Ascending aorta (tissue), 2 donors: ENCODE data around the gene LZTS2. TPM values are rescaled to one million over a fixed set of nuclear protein-coding genes. Genes with fewer than 3 reads are reported as not detected.

ENCODE experiments used
- DNase-seq, 2 donors: peaks; one replicate each; pipeline ENCODE4 v3.0.0-alpha.2; 2019; ENCODE audit warnings: low spot score in 2 of 2
- H3K27ac ChIP-seq, 2 donors: fragments of 200-600 bp; sonication (generic); one replicate each; pipeline ENCODE4 v1.5.1; 2016 to 2017; ENCODE audit warnings: mild to moderate bottlenecking in 1 of 2
- H3K27me3 ChIP-seq: fragments of 200-600 bp; sonication (generic); one replicate; pipeline ENCODE4 v1.5.1; 2017
- H3K36me3 ChIP-seq, 2 donors: fragments of 200-600 bp; sonication (generic); one replicate each; pipeline ENCODE4 v1.5.1; 2016
- H3K4me1 ChIP-seq, 2 donors: fragments of 200-600 bp; sonication (generic); one replicate each; pipeline ENCODE4 v1.5.1; 2016 to 2017; ENCODE audit warnings: mild to moderate bottlenecking in 1 of 2
- H3K4me3 ChIP-seq, 2 donors: fragments of 200-600 bp; sonication (generic); one replicate each; pipeline ENCODE4 v1.5.1; 2016 to 2017; ENCODE audit warnings: mild to moderate bottlenecking in 1 of 2
- H3K9me3 ChIP-seq, 2 donors: fragments of 200-600 bp; sonication (generic); one replicate each; pipeline ENCODE4 v1.5.1; 2016
- CTCF ChIP-seq, 3 experiments: fragments of 200-600 bp in 2 of 3; fragments of 450-650 bp in 1 of 3; sonication (generic) in 2 of 3; IDR thresholded peaks; one replicate each; pipeline ENCODE4 v1.5.1; 2016 to 2019; ENCODE audit warnings: antibody characterized with exemption in 3 of 3, mild to moderate bottlenecking in 1 of 3, moderate library complexity in 1 of 3
- intact Hi-C: fragments of 100-400 bp; cut with DNase I; formaldehyde crosslinking; loops from one replicate; pipeline ENCODE4 v1.15.1; 2023
- total RNA-seq: library from RNA; depleted of rRNA; stranded (reverse); fragments of >200 nt; gene quantifications from one replicate; pipeline ENCODE4 v1.1.0, GENCODE V29; 2016

The LZTS2 gene
- total RNA-seq, 1 donor from 2014 or later = 169 TPM

GRCh38 chr10:101052285-101052684 is 52.7 kb downstream of the LZTS2 start:
- intact Hi-C loops = loop anchor here (2.0 kb wide), 1 partner anchor 15 kb away; no protein-coding TSS in a partner anchor
- H3K36me3 ChIP-seq = no peaks in the 10 kb centered on the region
- peak in 1 of 3 experiments; percentile 11 for TF ChIP-seq CTCF (IDR thresholded peaks at IDR 0.05)
- no peak overlapping the region for H3K4me3 ChIP-seq
- H3K27me3 ChIP-seq = peaks cover 25% of the 10 kb centered on the region
- no peaks in the 10 kb centered on the region for H3K9me3 ChIP-seq
- peak; percentile 52 to 81 for DNase-seq
- H3K27ac ChIP-seq = peak overlapping the region in 1 of 2 donors; percentile 68
- H3K4me1 ChIP-seq = peaks cover 8 to 11% of the 10 kb centered on the region in 2 donors

- no peak for TF ChIP-seq CTCF (IDR thresholded peaks at IDR 0.05)
- Histone ChIP-seq H3K9me3 (no peaks in the 10 kb centered on the region), H3K27ac (no peak overlapping the region), H3K4me1 (peaks cover 8 to 11% of the 10 kb centered on the region in 2 donors), H3K36me3 (no peaks in the 10 kb centered on the region), H3K27me3 (peaks cover 17% of the 10 kb centered on the region), H3K4me3 (no peak overlapping the region)
- DNase-seq = no peak
- intact Hi-C loops = loop anchor here (2.0 kb wide), 1 partner anchor 13 kb away; no protein-coding TSS in a partner anchor
Observed at GRCh38 chr10:101053516-101053915, 53.9 kb downstream of the LZTS2 start.

- no peak for TF ChIP-seq CTCF (IDR thresholded peaks at IDR 0.05)
- intact Hi-C loops = no loop called here
- no peak overlapping the region for H3K27ac ChIP-seq
- no peak overlapping the region for H3K4me3 ChIP-seq
- H3K36me3 ChIP-seq = no peaks in the 10 kb centered on the region
- H3K4me1 ChIP-seq = peaks cover 8 to 11% of the 10 kb centered on the region in 2 donors
- no peaks in the 10 kb centered on the region for H3K9me3 ChIP-seq
- no peak for DNase-seq
- peaks cover 10% of the 10 kb centered on the region for H3K27me3 ChIP-seq
Observed at GRCh38 chr10:101054351-101054750, 54.7 kb downstream of the LZTS2 start.

- no peak overlapping the region for H3K27ac ChIP-seq
- no peak for TF ChIP-seq CTCF (IDR thresholded peaks at IDR 0.05)
- DNase-seq = no peak
- no peaks in the 10 kb centered on the region for H3K36me3 ChIP-seq
- H3K4me3 ChIP-seq = no peak overlapping the region
- H3K9me3 ChIP-seq = no peaks in the 10 kb centered on the region
- H3K4me1 ChIP-seq = peaks cover 7 to 11% of the 10 kb centered on the region in 2 donors
- intact Hi-C loops = loop anchor here (5.0 kb wide), 1 partner anchor 87 kb away; no protein-coding TSS in a partner anchor
- H3K27me3 ChIP-seq = peaks cover 4% of the 10 kb centered on the region
Observed at GRCh38 chr10:101054876-101055275, 55.3 kb downstream of the LZTS2 start.

GRCh38 chr10:101055411-101055810 is 55.8 kb downstream of the LZTS2 start:
- TF ChIP-seq CTCF (IDR thresholded peaks at IDR 0.05) = no peak
- no peak overlapping the region for H3K27ac ChIP-seq
- DNase-seq = no peak
- H3K27me3 ChIP-seq = no peaks in the 10 kb centered on the region
- intact Hi-C loops = loop anchor here (5.0 kb wide), 1 partner anchor 87 kb away; no protein-coding TSS in a partner anchor
- no peak overlapping the region for H3K4me3 ChIP-seq
- no peaks in the 10 kb centered on the region for H3K9me3 ChIP-seq
- peaks cover 3 to 9% of the 10 kb centered on the region in 2 donors for H3K4me1 ChIP-seq
- H3K36me3 ChIP-seq = no peaks in the 10 kb centered on the region
